Prostate gland (tissue), 2 donors: Measurements from ENCODE around the gene OR2M7.

Source experiments
- POLR2A ChIP-seq: fragments of 450-650 bp; IDR thresholded peaks from one replicate; pipeline ENCODE4 v1.6.1; 2016; ENCODE audit warnings: antibody characterized with exemption, mild to moderate bottlenecking
- POLR2AphosphoS5 ChIP-seq: sonication (generic); formaldehyde crosslinking; IDR thresholded peaks from one replicate; pipeline ENCODE4 v1.6.1; 2017; ENCODE audit warnings: antibody characterized with exemption
- TF ChIP-seq, protein P1 (sequence below), 4 experiments: fragments of 200-600 bp in 2 of 4; fragments of 450-650 bp in 2 of 4; sonication (generic) in 2 of 4; IDR thresholded peaks; 1 replicate in 3 of 4; 2 replicates in 1 of 4; pipeline ENCODE4 v1.5.1; 2016 to 2019; ENCODE audit warnings: antibody characterized with exemption in 4 of 4, mild to moderate bottlenecking in 2 of 4, moderate library complexity in 2 of 4

DNA sequence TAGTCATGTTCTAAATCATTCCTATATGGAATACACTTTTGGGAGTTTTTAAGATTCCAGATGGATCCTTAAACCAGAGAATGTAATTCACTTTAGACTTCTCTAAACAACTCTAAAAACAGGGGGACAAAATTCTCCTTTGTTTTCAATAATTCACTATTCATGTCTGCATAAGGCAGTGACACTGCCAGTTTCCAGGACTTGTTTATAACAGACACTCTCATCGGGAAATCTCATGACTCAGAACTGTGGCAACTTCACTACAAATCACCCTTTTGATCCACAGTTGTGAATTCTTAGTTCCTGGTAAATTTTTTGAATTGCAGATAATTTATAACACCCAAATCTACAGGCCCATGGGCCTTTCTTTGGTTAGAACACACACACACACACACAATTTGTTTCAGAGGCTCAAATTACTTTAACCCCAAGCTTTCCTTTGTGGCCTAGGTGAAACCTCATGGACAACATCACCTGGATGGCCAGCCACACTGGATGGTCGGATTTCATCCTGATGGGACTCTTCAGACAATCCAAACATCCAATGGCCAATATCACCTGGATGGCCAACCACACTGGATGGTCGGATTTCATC is 36.9 kb upstream of the OR2M7 start, which contains the start of gene OR2T4:
- TF ChIP-seq POLR2A: no peak
- TF ChIP-seq, protein P1, sequence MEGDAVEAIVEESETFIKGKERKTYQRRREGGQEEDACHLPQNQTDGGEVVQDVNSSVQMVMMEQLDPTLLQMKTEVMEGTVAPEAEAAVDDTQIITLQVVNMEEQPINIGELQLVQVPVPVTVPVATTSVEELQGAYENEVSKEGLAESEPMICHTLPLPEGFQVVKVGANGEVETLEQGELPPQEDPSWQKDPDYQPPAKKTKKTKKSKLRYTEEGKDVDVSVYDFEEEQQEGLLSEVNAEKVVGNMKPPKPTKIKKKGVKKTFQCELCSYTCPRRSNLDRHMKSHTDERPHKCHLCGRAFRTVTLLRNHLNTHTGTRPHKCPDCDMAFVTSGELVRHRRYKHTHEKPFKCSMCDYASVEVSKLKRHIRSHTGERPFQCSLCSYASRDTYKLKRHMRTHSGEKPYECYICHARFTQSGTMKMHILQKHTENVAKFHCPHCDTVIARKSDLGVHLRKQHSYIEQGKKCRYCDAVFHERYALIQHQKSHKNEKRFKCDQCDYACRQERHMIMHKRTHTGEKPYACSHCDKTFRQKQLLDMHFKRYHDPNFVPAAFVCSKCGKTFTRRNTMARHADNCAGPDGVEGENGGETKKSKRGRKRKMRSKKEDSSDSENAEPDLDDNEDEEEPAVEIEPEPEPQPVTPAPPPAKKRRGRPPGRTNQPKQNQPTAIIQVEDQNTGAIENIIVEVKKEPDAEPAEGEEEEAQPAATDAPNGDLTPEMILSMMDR (IDR thresholded peaks at IDR 0.05): no peak
- TF ChIP-seq POLR2AphosphoS5: no peak
